WTC11 (cell line): ENCODE data around the gene MED12L. TPM values are rescaled to one million over a fixed set of nuclear protein-coding genes. Genes with fewer than 3 reads are reported as not detected.

Experiments used
- ATAC-seq: fragments of 200-7000 bp; cut with Tn5 transposase; 2 replicates; pipeline ENCODE4 v1.10.0; 2021; ENCODE audit warnings: mild to moderate bottlenecking, moderate library complexity
- CTCF ChIA-PET: fragments of 300-600 bp; sonication (Branson Sonifier 250); formaldehyde crosslinking; loops from one replicate; lab custom pipeline; 2021; ENCODE audit warnings: antibody characterized with exemption; lab: Charles Lee
- POLR2A ChIA-PET: fragments of 350-600 bp; sonication (Branson Sonifier 250); formaldehyde crosslinking; loops from one replicate; lab custom pipeline; 2021; ENCODE audit warnings: antibody characterized with exemption; lab: Charles Lee
- DNase-seq: peaks from one replicate; pipeline ENCODE4 v3.0.0; 2021; ENCODE audit warnings: low spot score
- H3K27ac Mint-ChIP-seq: 2 replicates; pipeline ENCODE4 v1.8.0; 2021; ENCODE audit warnings: mixed read lengths
- H3K27me3 Mint-ChIP-seq: 2 replicates; pipeline ENCODE4 v1.8.0; 2021; ENCODE audit warnings: low read depth, mild to moderate bottlenecking, moderate library complexity, mixed read lengths
- H3K36me3 Mint-ChIP-seq: 2 replicates; pipeline ENCODE4 v1.8.0; 2021; ENCODE audit warnings: mixed read lengths
- H3K4me1 Mint-ChIP-seq: 2 replicates; pipeline ENCODE4 v1.8.0; 2022; ENCODE audit warnings: mixed read lengths
- H3K4me3 Mint-ChIP-seq: 2 replicates; pipeline ENCODE4 v1.8.0; 2021; ENCODE audit warnings: mild to moderate bottlenecking, moderate library complexity, mixed read lengths
- H3K9me3 Mint-ChIP-seq: 2 replicates; pipeline ENCODE4 v1.8.0; 2021; ENCODE audit warnings: mixed read lengths
- ATF1 ChIP-seq: sonication (generic); formaldehyde crosslinking; IDR thresholded peaks from 2 replicates; pipeline ENCODE4 v1.8.1; 2023; ENCODE audit warnings: mild to moderate bottlenecking, moderate library complexity, missing genetic modification reagents
- ATF6 ChIP-seq: sonication (generic); formaldehyde crosslinking; IDR thresholded peaks from 2 replicates; pipeline ENCODE4 v1.8.1; 2023; ENCODE audit warnings: mild to moderate bottlenecking, missing genetic modification reagents
- CBFB ChIP-seq: sonication (generic); formaldehyde crosslinking; IDR thresholded peaks from 2 replicates; pipeline ENCODE4 v1.8.1; 2022; ENCODE audit warnings: mild to moderate bottlenecking, low read depth, missing genetic modification reagents
- CREM ChIP-seq: sonication (generic); formaldehyde crosslinking; IDR thresholded peaks from 2 replicates; pipeline ENCODE4 v1.8.1; 2022; ENCODE audit warnings: mild to moderate bottlenecking, missing genetic modification reagents, moderate library complexity
- CTCF ChIP-seq: fragments of 200-600 bp; IDR thresholded peaks from 2 replicates; pipeline ENCODE4 v1.8.0; 2022; ENCODE audit warnings: antibody characterized with exemption
- ELF4 ChIP-seq: sonication (generic); formaldehyde crosslinking; IDR thresholded peaks from 2 replicates; pipeline ENCODE4 v1.8.1; 2022; ENCODE audit warnings: low read depth, mild to moderate bottlenecking, moderate library complexity, missing genetic modification reagents
- FOXK1 ChIP-seq: sonication (generic); formaldehyde crosslinking; IDR thresholded peaks from 2 replicates; pipeline ENCODE4 v1.8.0; 2022; ENCODE audit warnings: mild to moderate bottlenecking, moderate library complexity, missing genetic modification reagents
- GTF2I ChIP-seq: fragments of 250-450 bp; sonication (Bioruptor Pico); conservative IDR thresholded peaks from 2 replicates; pipeline ENCODE4 v1.4.0; 2021; ENCODE audit warnings: mild to moderate bottlenecking
- HMGA2 ChIP-seq: fragments of 250-450 bp; sonication (Bioruptor Pico); IDR thresholded peaks from 2 replicates; pipeline ENCODE4 v1.4.0; 2021; ENCODE audit warnings: mild to moderate bottlenecking, moderate library complexity
- MYBL2 ChIP-seq: sonication (generic); formaldehyde crosslinking; IDR thresholded peaks from 2 replicates; pipeline ENCODE4 v1.8.1; 2023; ENCODE audit warnings: mild to moderate bottlenecking, moderate library complexity, missing genetic modification reagents
- NFE2L1 ChIP-seq: sonication (generic); formaldehyde crosslinking; IDR thresholded peaks from 2 replicates; pipeline ENCODE4 v1.8.1; 2023; ENCODE audit warnings: missing genetic modification reagents
- SOX15 ChIP-seq: fragments of 250-450 bp; sonication (Bioruptor Pico); IDR thresholded peaks from 2 replicates; pipeline ENCODE4 v1.9.0; 2021; ENCODE audit warnings: mild to moderate bottlenecking
- TEAD4 ChIP-seq: sonication (generic); formaldehyde crosslinking; IDR thresholded peaks from 2 replicates; pipeline ENCODE4 v1.8.0; 2022; ENCODE audit warnings: mild to moderate bottlenecking, missing genetic modification reagents
- TP53 ChIP-seq: sonication (generic); formaldehyde crosslinking; IDR thresholded peaks from 2 replicates; pipeline ENCODE4 v1.8.1; 2023; ENCODE audit warnings: mild to moderate bottlenecking, missing genetic modification reagents
- ZNF396 ChIP-seq: fragments of 250-450 bp; sonication (Bioruptor Pico); IDR thresholded peaks from 2 replicates; pipeline ENCODE4 v1.8.0; 2021; ENCODE audit warnings: mild to moderate bottlenecking, moderate library complexity, borderline replicate concordance
- ZNF512 ChIP-seq: sonication (generic); formaldehyde crosslinking; IDR thresholded peaks from 2 replicates; pipeline ENCODE4 v1.8.1; 2022; ENCODE audit warnings: missing genetic modification reagents, borderline replicate concordance
- total RNA-seq: library from RNA; stranded (reverse); gene quantifications from 3 replicates; pipeline ENCODE4 v1.2.3, GENCODE V29; 2021
- TF ChIP-seq, protein P1 (sequence below): sonication (generic); formaldehyde crosslinking; IDR thresholded peaks from 2 replicates; pipeline ENCODE4 v1.8.0; 2023; ENCODE audit warnings: missing genetic modification reagents, mild to moderate bottlenecking, borderline replicate concordance
- TF ChIP-seq, protein P2 (sequence below): fragments of 250-450 bp; sonication (Bioruptor Pico); IDR thresholded peaks from 2 replicates; pipeline ENCODE4 v1.9.0; 2021; ENCODE audit warnings: moderate library complexity, mild to moderate bottlenecking, inconsistent platforms, borderline replicate concordance

The MED12L gene
- total RNA-seq, 1 experiment from 2014 or later, result 27.4 TPM

- Mint-ChIP-seq H3K4me1 (peaks cover 4% of the 10 kb centered on the region), H3K4me3 (no peak overlapping the region), H3K36me3 (no peaks in the 10 kb centered on the region), H3K27me3 (no peaks in the 10 kb centered on the region), H3K27ac (peak overlapping the region; percentile 27; the same call in 1 of the 2 replicates), H3K9me3 (no peaks in the 10 kb centered on the region)
- ChIA-PET POLR2A (no interaction called here), CTCF (no interaction called here)
- no peak for DNase-seq
- no peak for ATAC-seq
- no peak for TF ChIP-seq CREM (CRISPR knock-in tag)
- no peak for TF ChIP-seq ATF6 (CRISPR knock-in tag)
- no peak for TF ChIP-seq NFE2L1 (CRISPR knock-in tag)
- TF ChIP-seq FOXK1 (CRISPR knock-in tag), result no peak
- TF ChIP-seq TP53 (CRISPR knock-in tag), result no peak
- TF ChIP-seq ZNF512 (CRISPR knock-in tag), result no peak
- TF ChIP-seq ATF1 (CRISPR knock-in tag), result no peak
- no peak for TF ChIP-seq MYBL2 (CRISPR knock-in tag)
- TF ChIP-seq, protein P1, sequence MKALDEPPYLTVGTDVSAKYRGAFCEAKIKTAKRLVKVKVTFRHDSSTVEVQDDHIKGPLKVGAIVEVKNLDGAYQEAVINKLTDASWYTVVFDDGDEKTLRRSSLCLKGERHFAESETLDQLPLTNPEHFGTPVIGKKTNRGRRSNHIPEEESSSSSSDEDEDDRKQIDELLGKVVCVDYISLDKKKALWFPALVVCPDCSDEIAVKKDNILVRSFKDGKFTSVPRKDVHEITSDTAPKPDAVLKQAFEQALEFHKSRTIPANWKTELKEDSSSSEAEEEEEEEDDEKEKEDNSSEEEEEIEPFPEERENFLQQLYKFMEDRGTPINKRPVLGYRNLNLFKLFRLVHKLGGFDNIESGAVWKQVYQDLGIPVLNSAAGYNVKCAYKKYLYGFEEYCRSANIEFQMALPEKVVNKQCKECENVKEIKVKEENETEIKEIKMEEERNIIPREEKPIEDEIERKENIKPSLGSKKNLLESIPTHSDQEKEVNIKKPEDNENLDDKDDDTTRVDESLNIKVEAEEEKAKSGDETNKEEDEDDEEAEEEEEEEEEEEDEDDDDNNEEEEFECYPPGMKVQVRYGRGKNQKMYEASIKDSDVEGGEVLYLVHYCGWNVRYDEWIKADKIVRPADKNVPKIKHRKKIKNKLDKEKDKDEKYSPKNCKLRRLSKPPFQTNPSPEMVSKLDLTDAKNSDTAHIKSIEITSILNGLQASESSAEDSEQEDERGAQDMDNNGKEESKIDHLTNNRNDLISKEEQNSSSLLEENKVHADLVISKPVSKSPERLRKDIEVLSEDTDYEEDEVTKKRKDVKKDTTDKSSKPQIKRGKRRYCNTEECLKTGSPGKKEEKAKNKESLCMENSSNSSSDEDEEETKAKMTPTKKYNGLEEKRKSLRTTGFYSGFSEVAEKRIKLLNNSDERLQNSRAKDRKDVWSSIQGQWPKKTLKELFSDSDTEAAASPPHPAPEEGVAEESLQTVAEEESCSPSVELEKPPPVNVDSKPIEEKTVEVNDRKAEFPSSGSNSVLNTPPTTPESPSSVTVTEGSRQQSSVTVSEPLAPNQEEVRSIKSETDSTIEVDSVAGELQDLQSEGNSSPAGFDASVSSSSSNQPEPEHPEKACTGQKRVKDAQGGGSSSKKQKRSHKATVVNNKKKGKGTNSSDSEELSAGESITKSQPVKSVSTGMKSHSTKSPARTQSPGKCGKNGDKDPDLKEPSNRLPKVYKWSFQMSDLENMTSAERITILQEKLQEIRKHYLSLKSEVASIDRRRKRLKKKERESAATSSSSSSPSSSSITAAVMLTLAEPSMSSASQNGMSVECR (CRISPR knock-in tag), result no peak
- no peak for TF ChIP-seq ZNF396 (CRISPR knock-in tag)
- TF ChIP-seq TEAD4 (CRISPR knock-in tag), result no peak
- no peak for TF ChIP-seq HMGA2
- TF ChIP-seq, protein P2, sequence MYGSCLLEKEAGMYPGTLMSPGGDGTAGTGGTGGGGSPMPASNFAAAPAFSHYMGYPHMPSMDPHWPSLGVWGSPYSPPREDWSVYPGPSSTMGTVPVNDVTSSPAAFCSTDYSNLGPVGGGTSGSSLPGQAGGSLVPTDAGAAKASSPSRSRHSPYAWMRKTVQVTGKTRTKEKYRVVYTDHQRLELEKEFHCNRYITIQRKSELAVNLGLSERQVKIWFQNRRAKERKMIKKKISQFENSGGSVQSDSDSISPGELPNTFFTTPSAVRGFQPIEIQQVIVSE, result no peak
- TF ChIP-seq SOX15, result no peak
- no peak for TF ChIP-seq CBFB (CRISPR knock-in tag)
- TF ChIP-seq ELF4, result no peak
- no peak for TF ChIP-seq CTCF
- no peak for TF ChIP-seq GTF2I (CRISPR knock-in tag)
Observed at GRCh38 chr3:151293127-151293526, 207.7 kb downstream of the MED12L start.
